ENCODE data around the gene ZNF805. TPM values are rescaled to one million over a fixed set of nuclear protein-coding genes. Genes with fewer than 3 reads are reported as not detected.

Gene ZNF805
- total RNA-seq, 1 experiment from 2014 or later: 15.4 TPM

GRCh38 chr19:57282011-57282643 lies 41.7 kb downstream of the ZNF805 start:
- no peak overlapping the region for H3K14ac ChIP-seq (ENCODE audit: insufficient read depth, low read length)
- no peak overlapping the region for H4K8ac ChIP-seq (replicated peaks; ENCODE audit: insufficient read length, low read depth, low read length)
- Mint-ChIP-seq H3K27me3 (ENCODE audit: low read depth) (no peaks in the 10 kb centered on the region), H3K4me3 (no peak overlapping the region; a peak in 1 of 5 replicates), H3K27ac (peak overlapping the region in 2 of 3 experiments; percentile 7 to 27; a peak in 1 of 7 replicates), H3K36me3 (ENCODE audit: insufficient read depth in 1 of 3, low read depth in 3 of 3) (peaks cover 34 to 49% (median 39%) of the 10 kb centered on the region in 3 experiments), H3K4me1 (peaks cover 14 to 16% of the 10 kb centered on the region in 2 experiments), H3K9me3 (peaks cover 2 to 3% of the 10 kb centered on the region in 2 experiments; a peak in 2 of 5 replicates)
- no peak overlapping the region for H2BK120ac ChIP-seq (ENCODE audit: low read depth, low read length, poor library complexity, severe bottlenecking)
- TF ChIP-seq CTCF (conservative IDR thresholded peaks at IDR 0.05): no peak
- peak overlapping the region; percentile 47 for H4K5ac ChIP-seq (ENCODE audit: insufficient read length, low read depth, low read length)
- no peak overlapping the region for H2AFZ ChIP-seq (ENCODE audit: low read length)
- peaks cover 33% of the 10 kb centered on the region; the same call in 1 of the 2 replicates for H3K79me2 ChIP-seq (ENCODE audit: insufficient read depth, low read length)
- no peaks in the 10 kb centered on the region; the same call in 1 of the 2 replicates for H3K4me1 ChIP-seq (ENCODE audit: insufficient read depth, low read length)
- no peak overlapping the region; the same call in 1 of the 2 replicates for H2BK15ac ChIP-seq (ENCODE audit: low read depth, low read length)
- peaks cover 3% of the 10 kb centered on the region for H3K79me1 ChIP-seq (ENCODE audit: insufficient read depth, low read depth, low read length, poor library complexity, severe bottlenecking)
- H3K27me3 ChIP-seq (ENCODE audit: insufficient read depth, low read length): no peaks in the 10 kb centered on the region
- no peaks in the 10 kb centered on the region for H3K9me3 ChIP-seq (ENCODE audit: control insufficient read depth, low read depth, low read length)
- WGBS (ENCODE audit: extremely low coverage, insufficient read length, low lambda C conversion rate): no CpG with 5 or more reads among the region's 5 CpGs
- no peak overlapping the region for H4K91ac ChIP-seq (ENCODE audit: insufficient read length, low read depth, low read length)
- no peak overlapping the region for H3T11ph ChIP-seq (ENCODE audit: low read length)
- H3K27ac ChIP-seq (ENCODE audit: insufficient read length, low read depth, low read length): no peak overlapping the region
- H4K20me1 ChIP-seq (ENCODE audit: control insufficient read depth, insufficient read depth, insufficient read length): no peaks in the 10 kb centered on the region
- H2BK12ac ChIP-seq (ENCODE audit: insufficient read length, low read depth, low read length): no peak overlapping the region
- H2AK5ac ChIP-seq (ENCODE audit: insufficient read length, low read length): no peak overlapping the region
- H2BK5ac ChIP-seq (ENCODE audit: insufficient read length, low read length): no peak overlapping the region
- no peak overlapping the region for H2BK20ac ChIP-seq (ENCODE audit: low read depth, low read length, poor library complexity, severe bottlenecking)
- H3K23me2 ChIP-seq (ENCODE audit: insufficient read length, low read depth, low read length, poor library complexity, severe bottlenecking): peaks cover 4% of the 10 kb centered on the region
- peak overlapping the region; percentile 59 for H3K4me2 ChIP-seq (ENCODE audit: insufficient read depth, insufficient read length, low read length)
- no peak overlapping the region for H3K23ac ChIP-seq (ENCODE audit: insufficient read length, low read depth, low read length)
- H3K4ac ChIP-seq (ENCODE audit: low read depth, low read length): no peak overlapping the region
- peak overlapping the region; percentile 47 for H3K9ac ChIP-seq (ENCODE audit: extremely low read depth, insufficient read length, low read length)
- H3K18ac ChIP-seq (ENCODE audit: insufficient read length, low read depth, low read length): no peak overlapping the region
- no peak for DNase-seq
- H3K56ac ChIP-seq (ENCODE audit: insufficient read length, low read depth, low read length): no peak overlapping the region

Measured in H9 (cell line).